GM23338 (cell line): ENCODE measurements around the gene CFDP1. TPM values are rescaled to one million over a fixed set of nuclear protein-coding genes. Genes with fewer than 3 reads are reported as not detected.

Experiments used
- ATAC-seq: fragments of 200-7000 bp; cut with Tn5 transposase; 3 replicates; pipeline ENCODE4 v1.9.1; 2020
- DNase-seq: peaks from one replicate; pipeline ENCODE4 v3.0.0-alpha.2; 2015; ENCODE audit warnings: low spot score
- H2AFZ ChIP-seq: fragments of 200-600 bp; sonication (generic); 2 replicates; pipeline ENCODE4 v1.8.0; 2016; ENCODE audit warnings: antibody characterized with exemption, mild to moderate bottlenecking, moderate library complexity
- H3F3A ChIP-seq: fragments of 200-600 bp; sonication (generic); replicated peaks from 2 replicates; pipeline ENCODE4 v1.8.0; 2017; ENCODE audit warnings: antibody characterized with exemption, mixed run types, low read depth
- H3K27ac ChIP-seq: fragments of 200-600 bp; sonication (generic); 2 replicates; pipeline ENCODE4 v1.6.1; 2016; ENCODE audit warnings: low read depth
- H3K27me3 ChIP-seq: fragments of 200-600 bp; sonication (generic); 2 replicates; pipeline ENCODE4 v1.8.0; 2016; ENCODE audit warnings: mild to moderate bottlenecking, mixed run types, moderate library complexity; ENCODE audit not compliant: insufficient read depth
- H3K36me3 ChIP-seq: fragments of 200-600 bp; sonication (generic); 2 replicates; pipeline ENCODE4 v1.8.0; 2016; ENCODE audit warnings: mild to moderate bottlenecking; ENCODE audit not compliant: insufficient read depth
- H3K4me1 ChIP-seq: fragments of 200-600 bp; sonication (generic); 2 replicates; pipeline ENCODE4 v1.8.0; 2016; ENCODE audit warnings: mild to moderate bottlenecking, moderate library complexity; ENCODE audit not compliant: insufficient read depth
- H3K4me2 ChIP-seq: fragments of 200-600 bp; sonication (generic); 2 replicates; pipeline ENCODE4 v1.7.1; 2017; ENCODE audit warnings: mixed run types
- H3K4me3 ChIP-seq: fragments of 200-600 bp; sonication (generic); 2 replicates; pipeline ENCODE4 v1.6.1; 2016; ENCODE audit warnings: mixed run types
- H3K79me2 ChIP-seq: fragments of 200-600 bp; sonication (generic); replicated peaks from 2 replicates; pipeline ENCODE4 v1.8.0; 2017; ENCODE audit warnings: mild to moderate bottlenecking; ENCODE audit not compliant: insufficient read depth
- H3K9me2 ChIP-seq: fragments of 200-600 bp; sonication (generic); 2 replicates; pipeline ENCODE4 v1.8.0; 2017; ENCODE audit not compliant: insufficient read depth
- H4K20me1 ChIP-seq: fragments of 200-600 bp; sonication (generic); replicated peaks from 2 replicates; pipeline ENCODE4 v1.8.0; 2017; ENCODE audit warnings: mild to moderate bottlenecking; ENCODE audit not compliant: insufficient read depth
- H3K27ac Mint-ChIP-seq: 2 replicates; pipeline ENCODE4 v1.8.0; 2020; ENCODE audit warnings: inconsistent platforms, mild to moderate bottlenecking, moderate library complexity, mixed read lengths
- H3K27me3 Mint-ChIP-seq: 3 replicates; pipeline ENCODE4 v1.8.0; 2022; ENCODE audit warnings: low read depth, mild to moderate bottlenecking, moderate library complexity, mixed read lengths, inconsistent platforms; ENCODE audit not compliant: insufficient read depth, poor library complexity
- H3K36me3 Mint-ChIP-seq: 3 replicates; pipeline ENCODE4 v1.8.0; 2021; ENCODE audit warnings: low read depth, mild to moderate bottlenecking, inconsistent platforms, moderate library complexity, mixed read lengths
- H3K4me1 Mint-ChIP-seq: 3 replicates; pipeline ENCODE4 v1.8.0; 2020; ENCODE audit warnings: mild to moderate bottlenecking, inconsistent platforms, mixed read lengths
- H3K4me3 Mint-ChIP-seq: 3 replicates; pipeline ENCODE4 v1.8.0; 2021; ENCODE audit warnings: moderate library complexity, mild to moderate bottlenecking, inconsistent platforms, mixed read lengths
- H3K9me3 Mint-ChIP-seq: 3 replicates; pipeline ENCODE4 v1.8.0; 2020; ENCODE audit warnings: moderate library complexity, mild to moderate bottlenecking, inconsistent platforms, mixed read lengths
- CREB1 ChIP-seq: fragments of 250-450 bp; sonication (Bioruptor Pico); IDR thresholded peaks from 2 replicates; pipeline ENCODE4 v1.5.0; 2020; ENCODE audit warnings: low read depth, mild to moderate bottlenecking, moderate library complexity
- ETS1 ChIP-seq: IDR thresholded peaks from 2 replicates; pipeline ENCODE4 v1.6.1; 2016; ENCODE audit warnings: antibody characterized with exemption
- EZH2phosphoT487 ChIP-seq: fragments of 200-600 bp; sonication (generic); IDR thresholded peaks from one replicate; pipeline ENCODE4 v1.8.1; 2018; ENCODE audit warnings: antibody characterized with exemption; ENCODE audit not compliant: unreplicated experiment
- JUNB ChIP-seq: IDR thresholded peaks from one replicate; pipeline ENCODE4 v1.6.1; 2016; ENCODE audit warnings: antibody characterized with exemption; ENCODE audit not compliant: unreplicated experiment
- NANOG ChIP-seq: IDR thresholded peaks from 2 replicates; pipeline ENCODE4 v1.6.1; 2016; ENCODE audit warnings: antibody characterized with exemption, borderline replicate concordance
- REST ChIP-seq: IDR thresholded peaks from one replicate; pipeline ENCODE4 v1.6.1; 2018; ENCODE audit warnings: antibody characterized with exemption; ENCODE audit not compliant: unreplicated experiment
- STAT1 ChIP-seq: IDR thresholded peaks from one replicate; pipeline ENCODE4 v1.6.1; 2016; ENCODE audit warnings: antibody characterized with exemption; ENCODE audit not compliant: unreplicated experiment
- ZNF114 ChIP-seq: fragments of 250-450 bp; sonication (Bioruptor Pico); IDR thresholded peaks from 2 replicates; pipeline ENCODE4 v1.5.0; 2020; ENCODE audit warnings: mild to moderate bottlenecking, moderate library complexity
- ZNF462 ChIP-seq: fragments of 250-450 bp; sonication (Bioruptor Pico); IDR thresholded peaks from 2 replicates; pipeline ENCODE4 v1.5.0; 2020; ENCODE audit warnings: mild to moderate bottlenecking, moderate library complexity
- polyA plus RNA-seq: library from polyadenylated mRNA; unstranded; fragments of >200 nt; fragmentation: Nextera tagmentation; extraction: Ambion mirVana; gene quantifications from 2 replicates; pipeline ENCODE4 v1.2.1, GENCODE V29; 2016
- total RNA-seq: library from RNA; depleted of rRNA; stranded (reverse); fragments of >200 nt; shearing (Covaris generic); gene quantifications from 2 replicates; pipeline ENCODE4 v1.2.3, GENCODE V29; 2014

CFDP1 gene
- total and polyA plus RNA-seq, 2 experiments from 2014 or later, result 89.9 to 224 TPM

GRCh38 chr16:75304521-75305363, 128.6 kb downstream of the CFDP1 start (continued):
- TF ChIP-seq REST (no peak), STAT1 (no peak), EZH2phosphoT487 (no peak), JUNB (no peak), CREB1 (CRISPR knock-in tag) (no peak)

- no peak overlapping the region for H2AFZ ChIP-seq
- H3K79me2 ChIP-seq, result no peaks in the 10 kb centered on the region
- no peak for TF ChIP-seq JUNB
- Mint-ChIP-seq H3K27ac (no peak overlapping the region), H3K4me3 (no peak overlapping the region), H3K4me1 (no peaks in the 10 kb centered on the region; the same call in 2 of the 3 replicates), H3K36me3 (peaks cover 38% of the 10 kb centered on the region), H3K27me3 (peaks cover 2% of the 10 kb centered on the region), H3K9me3 (no peaks in the 10 kb centered on the region)
- no peak overlapping the region for H3K4me3 ChIP-seq
- H3K27ac ChIP-seq, result no peak overlapping the region
- no peak for ATAC-seq
- no peaks in the 10 kb centered on the region for H3K27me3 ChIP-seq
- H3K36me3 ChIP-seq, result peaks cover 11% of the 10 kb centered on the region
- H3K4me2 ChIP-seq, result no peak overlapping the region
- H3K9me2 ChIP-seq, result no peaks in the 10 kb centered on the region
- no peak for DNase-seq
- H4K20me1 ChIP-seq, result no peaks in the 10 kb centered on the region
- no peaks in the 10 kb centered on the region for H3K4me1 ChIP-seq
- no peaks in the 10 kb centered on the region for H3F3A ChIP-seq
Measured at GRCh38 chr16:75301804-75302203, 131.5 kb downstream of the CFDP1 start.

- no peak overlapping the region for H3K4me2 ChIP-seq
- H4K20me1 ChIP-seq, result no peaks in the 10 kb centered on the region
- no peaks in the 10 kb centered on the region for H3K79me2 ChIP-seq
- peaks cover 25% of the 10 kb centered on the region for H3K36me3 Mint-ChIP-seq
- peak overlapping the region; percentile 49; the same call in 1 of the 2 replicates for H3K27ac Mint-ChIP-seq
- ATAC-seq (no peak), DNase-seq (no peak)
- no peak overlapping the region for H2AFZ ChIP-seq
- no peak overlapping the region for H3K27ac ChIP-seq
- H3K4me3 ChIP-seq, result no peak overlapping the region
- no peaks in the 10 kb centered on the region for H3K27me3 ChIP-seq
- H3K9me2 ChIP-seq, result no peaks in the 10 kb centered on the region
- H3K4me3 Mint-ChIP-seq, result no peak overlapping the region
- no peaks in the 10 kb centered on the region for H3F3A ChIP-seq
- H3K36me3 ChIP-seq, result peaks cover 14% of the 10 kb centered on the region
- no peaks in the 10 kb centered on the region for H3K9me3 Mint-ChIP-seq
- H3K4me1 ChIP-seq, result no peaks in the 10 kb centered on the region
- H3K27me3 Mint-ChIP-seq, result peaks cover 5% of the 10 kb centered on the region
- no peaks in the 10 kb centered on the region; the same call in 2 of the 3 replicates for H3K4me1 Mint-ChIP-seq
- no peak for TF ChIP-seq ZNF462 (CRISPR knock-in tag)
- TF ChIP-seq ZNF114 (CRISPR knock-in tag), result no peak
- no peak for TF ChIP-seq NANOG
- TF ChIP-seq ETS1, result no peak
- TF ChIP-seq CREB1 (CRISPR knock-in tag), result no peak
Measured at GRCh38 chr16:75298267-75298666, 135.0 kb downstream of the CFDP1 start.
